SHP77 treated with DMSO at 0.1 percent for 48 hours (cell line): ENCODE measurements around the gene ASAP3.

ENCODE experiments used
- DNase-seq: peaks from one replicate; lab custom pipeline; 2025; lab: John Stamatoyannopoulos, UW

Gene ASAP3

DNA sequence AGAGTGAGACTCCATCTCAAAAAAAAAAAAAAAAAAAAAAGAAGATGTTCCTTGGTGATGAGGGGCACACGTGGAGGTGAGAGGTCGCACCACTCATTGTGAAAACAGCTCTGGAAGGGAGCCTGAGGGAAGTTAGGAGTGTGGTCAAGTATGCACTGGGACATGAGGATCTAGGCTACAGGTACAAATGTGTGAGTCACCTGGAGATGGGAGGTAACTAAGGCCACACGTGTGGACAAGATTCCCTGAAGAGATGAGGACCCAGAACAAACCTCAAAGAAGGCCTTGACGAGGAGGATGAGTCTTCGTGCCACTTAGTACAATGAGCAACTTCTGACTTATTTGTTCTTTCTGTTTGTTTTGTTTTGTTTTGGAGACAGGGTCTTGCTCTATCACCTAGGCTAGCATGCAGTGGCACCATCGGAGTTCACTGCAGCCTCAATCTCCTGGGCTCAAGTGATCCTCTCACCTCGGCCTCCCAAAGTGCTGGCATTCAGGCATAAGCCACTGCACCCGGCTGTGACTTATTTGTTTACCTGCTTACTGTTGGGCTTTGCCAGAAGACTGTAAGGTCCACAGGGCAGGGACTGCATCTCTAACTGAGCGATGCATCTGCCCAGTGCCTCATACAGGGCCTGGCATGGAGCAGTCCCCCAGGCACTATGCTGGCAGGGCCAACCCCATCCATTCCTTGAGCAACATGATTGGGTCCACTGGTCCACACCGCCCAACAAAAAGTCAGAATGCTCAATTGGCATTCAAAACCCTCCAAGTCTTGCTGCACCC is 6.4 kb downstream of the ASAP3 start:
- no peak for DNase-seq

DNA sequence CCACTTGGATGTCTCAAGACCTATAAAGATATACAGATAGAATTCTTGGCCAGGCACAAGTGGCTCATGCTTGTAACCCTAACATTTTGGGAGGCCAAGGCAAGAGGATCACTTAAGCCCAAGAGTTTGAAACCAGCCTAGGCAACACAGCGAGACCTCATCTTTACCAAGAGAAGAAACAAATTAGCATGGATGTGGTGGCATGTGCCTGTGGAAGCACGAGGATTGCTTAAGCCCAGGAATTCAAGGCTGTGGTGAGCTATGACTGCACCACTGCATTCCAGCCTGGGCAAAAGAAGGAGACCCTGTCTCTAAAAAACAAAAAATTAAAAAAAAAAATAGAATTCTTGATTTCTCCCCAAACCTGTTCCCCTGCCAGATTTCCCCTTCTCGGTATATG is 8.3 kb downstream of the ASAP3 start:
- no peak for DNase-seq

DNA sequence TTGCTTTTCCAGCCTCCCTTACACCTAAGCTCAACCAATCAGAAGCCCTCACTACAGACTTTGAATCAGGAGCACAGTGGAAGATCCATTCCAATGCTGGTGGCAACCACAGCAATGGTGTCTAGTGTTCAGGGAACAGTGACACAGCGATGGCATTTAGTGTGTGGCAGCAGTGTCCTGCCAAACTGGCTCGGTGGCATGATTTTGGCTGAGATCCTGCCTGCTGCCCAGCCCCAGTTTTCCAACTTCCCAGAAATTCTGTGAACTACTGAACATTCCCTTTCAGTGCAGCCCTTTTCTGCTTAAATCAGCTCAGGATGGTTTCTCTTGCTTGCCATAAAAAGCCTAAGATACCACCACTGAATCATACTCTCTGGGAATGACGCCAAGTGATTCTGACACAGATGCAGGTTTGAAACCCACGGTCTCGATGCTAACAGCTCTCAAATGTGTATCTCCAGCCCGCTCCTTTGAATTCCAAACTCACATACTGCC is 8.8 kb downstream of the ASAP3 start:
- no peak for DNase-seq

DNA sequence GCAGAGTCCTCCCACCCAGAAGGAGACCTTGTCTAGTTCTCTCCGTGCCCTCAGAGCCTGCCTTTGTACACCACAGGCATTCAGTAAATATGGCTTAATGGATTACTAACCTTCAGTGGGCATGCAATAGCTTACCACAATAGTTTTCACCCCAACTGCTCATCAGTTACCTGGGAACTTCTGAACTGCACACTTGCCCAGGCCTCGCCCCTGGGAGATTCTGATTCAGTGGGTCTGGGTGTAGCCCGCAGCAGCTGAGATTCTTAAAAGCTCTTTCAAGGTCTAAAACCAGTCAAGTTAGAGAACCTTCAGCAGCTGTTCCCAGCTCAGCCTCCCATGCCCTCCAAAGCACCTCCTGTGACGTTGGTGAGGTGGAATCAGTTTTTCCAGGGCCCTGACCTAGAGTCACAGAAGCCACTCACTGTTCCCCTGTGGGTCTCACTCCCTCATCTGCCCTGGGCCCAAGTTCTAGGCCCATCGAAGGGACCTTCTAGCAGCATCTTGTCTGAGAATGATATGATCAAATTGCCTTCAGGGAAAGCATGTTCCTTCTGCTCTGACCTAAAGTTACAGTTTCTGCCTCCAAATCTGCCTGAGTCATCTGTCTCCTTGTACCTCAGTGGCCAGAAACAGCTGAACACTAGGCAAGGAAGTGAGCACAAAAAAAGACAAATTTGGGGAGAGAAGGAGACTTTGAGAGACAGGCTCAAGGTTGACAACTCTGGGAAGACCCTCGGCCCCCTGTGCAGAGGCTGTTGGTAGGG is 10.8 kb downstream of the ASAP3 start:
- DNase-seq, result no peak

DNA sequence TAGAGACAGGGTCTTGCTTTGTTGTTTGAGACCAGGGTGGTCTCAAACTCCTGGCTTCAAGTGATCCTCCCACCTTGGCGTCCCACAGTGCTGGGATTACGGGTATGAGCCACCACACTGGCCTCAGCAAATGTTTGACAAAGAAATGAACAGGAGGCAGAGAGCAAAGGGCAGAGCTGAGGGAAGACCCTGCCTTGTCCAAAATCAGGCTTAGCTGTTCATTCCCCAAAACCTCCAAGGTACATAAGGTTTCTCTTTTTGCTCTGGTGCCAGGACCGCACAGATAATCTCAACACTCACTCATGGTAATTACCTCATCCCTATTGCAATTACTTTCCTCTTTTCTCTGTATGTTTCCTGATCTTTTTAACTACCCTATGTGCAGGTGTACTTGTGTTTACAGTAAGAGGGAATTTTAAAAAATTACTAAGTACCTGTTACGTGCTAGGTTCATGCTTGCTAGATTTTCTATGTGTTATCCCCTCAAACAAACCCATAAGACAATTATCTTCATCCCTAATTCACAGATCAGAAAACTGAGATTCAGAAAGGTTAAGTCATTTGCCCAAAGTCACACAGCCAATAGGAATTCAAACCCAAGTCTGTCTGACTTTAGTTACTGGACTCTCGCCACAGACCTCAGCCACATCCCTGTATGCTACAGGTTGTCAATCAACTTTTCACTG is 11.5 kb downstream of the ASAP3 start:
- no peak for DNase-seq

DNA sequence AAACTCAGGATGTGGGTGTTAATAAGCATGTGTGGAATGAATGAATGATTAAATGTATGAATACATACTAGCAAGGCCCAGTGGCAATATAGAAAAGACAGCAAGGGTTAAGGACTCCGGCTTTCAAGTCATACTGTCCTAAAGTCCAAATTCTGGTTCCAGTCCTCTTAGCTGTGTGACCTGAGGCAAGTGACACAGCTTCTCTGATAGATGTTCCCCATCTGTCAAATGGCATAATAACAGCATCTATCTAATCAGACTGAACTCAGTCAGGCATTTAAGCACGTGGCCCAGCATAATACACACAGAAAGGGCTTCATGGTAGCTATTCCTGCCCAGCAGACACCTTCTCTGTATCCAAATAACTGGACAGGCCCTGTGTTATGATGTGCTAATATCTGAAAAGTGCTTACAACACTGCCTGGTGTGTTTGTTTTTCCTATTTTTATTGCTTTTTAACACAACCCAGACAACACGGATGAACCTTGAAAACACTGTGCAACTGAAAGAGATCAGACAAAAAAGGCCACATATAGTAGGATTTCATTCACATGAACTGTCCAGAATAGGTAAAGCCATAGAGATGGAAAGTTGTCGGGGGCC is 12.4 kb downstream of the ASAP3 start:
- DNase-seq, result no peak

DNA sequence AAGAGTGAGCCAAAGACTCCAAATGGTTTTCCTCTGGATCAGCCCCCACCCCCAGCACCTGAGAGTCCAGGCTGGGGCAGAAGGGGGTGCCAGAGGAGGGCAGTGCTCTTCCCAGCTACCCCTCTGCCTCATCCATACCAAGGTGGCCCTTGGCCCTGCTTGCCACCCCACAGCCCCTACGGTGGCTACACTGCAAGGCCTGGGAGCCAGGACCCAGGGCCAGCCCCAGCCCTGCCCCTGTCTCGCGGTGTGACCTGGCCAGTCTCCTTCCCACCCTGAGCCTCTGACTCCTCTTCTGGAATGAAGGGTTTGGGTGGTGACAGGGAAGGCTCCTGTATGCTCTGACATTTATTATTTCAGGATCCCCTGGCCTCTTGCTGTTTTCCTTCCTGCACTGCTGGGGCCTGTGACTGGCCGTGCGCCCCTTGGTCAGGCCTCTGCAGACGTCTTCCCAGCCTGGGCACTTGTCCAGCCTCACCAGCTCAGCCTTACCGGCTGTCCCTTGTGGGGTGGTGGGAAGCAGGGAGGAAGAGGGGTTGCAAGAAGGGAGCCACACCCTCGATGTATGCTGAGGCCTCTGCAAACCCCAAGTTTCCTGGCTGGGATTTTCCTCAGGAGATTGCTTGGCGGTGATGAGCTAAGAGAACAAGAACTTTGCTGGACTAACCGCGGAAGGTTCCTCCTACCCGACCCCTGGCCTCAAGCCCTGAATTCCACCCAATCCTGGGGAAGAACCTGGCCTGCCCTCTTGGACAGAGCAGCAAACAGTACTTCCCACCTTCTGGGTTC is 13.5 kb downstream of the ASAP3 start:
- no peak for DNase-seq

DNA sequence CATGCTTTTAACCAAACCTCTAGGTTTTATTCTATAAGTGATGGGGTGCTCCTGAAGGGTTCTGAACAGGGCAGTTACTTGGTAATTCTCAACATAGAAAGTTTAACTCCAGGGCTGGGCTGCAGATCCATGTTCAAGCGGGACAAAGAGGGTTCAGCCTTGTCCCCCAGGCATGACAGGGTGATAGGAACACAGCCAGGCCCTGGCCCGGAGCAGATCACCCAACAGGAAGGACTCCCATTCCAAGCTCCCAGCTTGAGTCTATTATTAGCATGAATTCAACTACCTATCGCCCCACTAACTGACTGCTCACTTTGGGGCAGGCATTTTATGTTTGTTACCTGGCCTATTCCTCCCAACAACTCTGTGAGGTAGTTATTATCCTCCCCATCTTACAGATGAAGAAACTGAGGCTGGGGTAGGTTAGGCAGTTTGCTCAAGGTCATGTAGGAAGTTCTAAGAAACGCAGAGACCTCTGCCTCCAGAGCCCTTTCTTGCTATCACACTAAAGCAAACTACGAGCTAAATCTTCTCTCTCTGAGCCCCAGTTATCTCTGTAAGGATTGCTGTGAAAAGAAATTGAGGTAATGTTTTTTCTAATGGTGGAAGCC is 14.5 kb downstream of the ASAP3 start:
- DNase-seq, result no peak

DNA sequence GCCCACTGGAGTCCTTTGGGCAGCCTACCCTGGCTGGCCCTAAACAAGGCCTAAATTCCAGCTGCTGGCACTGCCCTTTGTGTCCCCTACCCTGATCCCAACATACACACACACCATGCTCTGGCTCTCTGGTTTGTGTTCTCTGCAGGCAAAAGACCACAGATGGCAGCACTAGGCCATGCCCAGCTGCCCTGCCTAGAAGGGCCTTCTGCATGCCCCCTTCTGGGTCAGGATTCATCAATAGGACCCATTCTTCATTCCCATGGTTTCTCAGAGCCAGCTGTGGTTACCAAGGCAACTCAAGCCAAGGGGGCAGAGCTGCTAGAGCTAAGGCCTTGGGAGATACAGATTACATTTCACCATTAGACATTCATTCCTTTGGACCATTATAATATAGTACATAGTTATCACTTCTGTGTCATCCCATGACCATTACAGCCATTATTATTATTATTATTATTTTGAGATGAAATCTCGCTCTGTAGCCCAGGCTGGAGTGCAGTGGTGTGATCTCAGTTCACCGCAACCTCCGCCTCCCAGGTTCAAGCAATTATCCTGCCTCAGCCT is 17.5 kb downstream of the ASAP3 start:
- no peak for DNase-seq

DNA sequence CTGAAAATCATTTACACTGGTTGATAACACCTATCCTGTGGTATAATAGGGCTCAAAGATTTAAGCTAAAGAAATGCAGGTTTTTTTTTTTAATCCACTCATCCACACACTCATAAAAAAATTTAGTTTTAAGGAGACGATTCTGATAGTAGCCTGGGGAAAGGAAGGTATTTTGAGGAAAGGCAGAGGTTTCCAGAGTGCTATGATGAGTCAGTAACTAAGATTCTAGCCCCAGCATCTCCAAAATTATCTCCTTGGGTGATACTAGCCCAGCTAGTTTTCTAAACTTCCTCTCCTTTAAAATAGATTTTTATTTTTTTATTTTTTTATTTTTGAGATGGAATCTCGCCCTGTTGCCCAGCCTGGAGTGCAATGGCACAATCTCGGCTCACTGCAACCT is 20.7 kb downstream of the ASAP3 start:
- DNase-seq, result no peak

DNA sequence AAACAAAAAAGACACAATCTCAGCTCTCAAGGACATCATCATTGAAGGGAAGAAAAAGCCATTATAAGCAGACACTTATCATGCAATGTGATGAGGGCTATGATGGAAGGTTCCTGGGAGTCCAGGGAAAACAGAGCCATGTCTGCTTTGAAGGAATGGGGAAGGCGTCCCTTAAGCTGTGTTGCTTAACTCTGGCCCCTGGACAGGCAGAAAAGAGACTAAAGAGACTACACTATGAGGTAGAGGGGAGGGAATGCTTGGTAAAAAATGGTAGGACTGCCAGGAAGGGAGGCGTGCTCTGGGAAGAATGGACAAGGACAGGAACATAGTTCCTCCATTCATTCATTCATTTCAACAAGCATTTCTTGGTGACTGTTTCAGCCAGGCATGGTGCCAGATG is 21.2 kb downstream of the ASAP3 start:
- no peak for DNase-seq

DNA sequence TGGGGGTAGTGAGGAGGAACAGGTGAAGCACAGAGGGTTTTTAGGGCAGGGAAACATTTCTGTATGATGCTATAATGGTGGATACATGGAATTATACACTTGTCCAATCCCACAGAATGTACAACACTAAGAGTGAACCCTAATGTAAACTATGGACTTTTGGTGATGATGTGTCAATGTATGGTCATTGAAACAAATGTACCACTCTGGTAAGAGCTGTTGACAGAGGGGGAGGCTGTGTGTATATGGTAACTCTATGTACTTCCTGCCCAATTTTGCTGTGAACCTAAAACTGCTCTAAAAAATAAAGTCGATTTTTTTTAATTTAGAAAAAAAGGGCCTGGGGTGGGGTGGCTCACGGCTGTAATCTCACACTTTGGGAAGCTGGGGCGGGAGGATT is 22.9 kb downstream of the ASAP3 start:
- no peak for DNase-seq

DNA sequence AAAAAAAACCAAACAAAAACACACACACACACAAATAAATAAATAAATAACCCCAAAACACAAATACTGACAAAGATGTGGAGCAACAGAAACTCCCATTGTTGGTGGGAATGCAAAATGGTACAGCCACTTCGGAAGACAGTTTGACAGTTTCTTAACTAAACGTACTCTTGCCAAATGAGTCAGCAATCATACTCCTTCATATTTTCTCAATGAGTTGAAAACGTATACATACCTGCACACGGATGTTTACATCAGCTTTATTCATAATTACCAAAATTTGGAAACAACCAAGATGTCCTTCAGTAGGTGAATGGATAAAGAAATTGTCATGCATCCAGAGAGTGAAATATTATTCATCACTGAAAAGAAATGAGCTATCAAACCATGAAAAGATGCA is 23.5 kb downstream of the ASAP3 start:
- no peak for DNase-seq

DNA sequence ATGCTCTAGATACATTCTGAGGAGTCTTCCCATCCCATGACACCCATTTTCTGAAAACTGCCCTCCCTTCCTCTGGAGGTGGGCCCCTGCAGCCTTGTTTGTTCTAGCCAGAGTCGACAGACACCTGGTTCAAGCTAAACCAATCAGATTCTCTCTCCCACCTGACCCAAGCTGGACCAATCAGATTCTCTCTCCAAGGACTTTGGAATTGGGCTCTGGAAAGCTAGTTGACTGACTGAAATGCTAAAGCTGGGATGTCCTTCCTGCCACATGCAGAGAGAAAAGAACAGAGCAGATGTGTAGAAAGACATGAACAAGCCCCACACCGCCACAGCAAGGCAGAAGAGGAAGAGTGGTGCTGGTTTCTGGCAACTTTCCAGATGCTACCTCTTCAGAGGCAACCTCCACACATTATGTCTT is 24.6 kb downstream of the ASAP3 start:
- no peak for DNase-seq

DNA sequence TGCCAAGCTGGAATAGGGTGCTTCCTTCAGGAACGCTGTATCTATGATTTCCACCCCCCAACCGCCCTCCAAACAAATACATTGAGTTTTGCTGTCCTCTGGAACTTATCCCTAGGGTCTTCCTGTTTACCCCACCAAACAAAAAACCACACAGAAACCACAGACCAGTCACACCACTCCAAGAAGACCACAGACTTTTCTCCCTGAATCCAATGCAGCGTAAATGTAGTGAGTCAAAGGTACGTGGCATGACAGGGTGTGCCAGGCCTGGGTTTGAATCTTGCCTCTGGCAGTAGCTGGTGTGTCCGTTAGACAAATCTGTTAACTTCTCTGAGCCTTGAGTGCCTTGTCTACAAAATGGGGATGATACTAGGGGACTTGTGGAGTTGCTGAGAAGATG is 27.8 kb downstream of the ASAP3 start:
- DNase-seq, result no peak

DNA sequence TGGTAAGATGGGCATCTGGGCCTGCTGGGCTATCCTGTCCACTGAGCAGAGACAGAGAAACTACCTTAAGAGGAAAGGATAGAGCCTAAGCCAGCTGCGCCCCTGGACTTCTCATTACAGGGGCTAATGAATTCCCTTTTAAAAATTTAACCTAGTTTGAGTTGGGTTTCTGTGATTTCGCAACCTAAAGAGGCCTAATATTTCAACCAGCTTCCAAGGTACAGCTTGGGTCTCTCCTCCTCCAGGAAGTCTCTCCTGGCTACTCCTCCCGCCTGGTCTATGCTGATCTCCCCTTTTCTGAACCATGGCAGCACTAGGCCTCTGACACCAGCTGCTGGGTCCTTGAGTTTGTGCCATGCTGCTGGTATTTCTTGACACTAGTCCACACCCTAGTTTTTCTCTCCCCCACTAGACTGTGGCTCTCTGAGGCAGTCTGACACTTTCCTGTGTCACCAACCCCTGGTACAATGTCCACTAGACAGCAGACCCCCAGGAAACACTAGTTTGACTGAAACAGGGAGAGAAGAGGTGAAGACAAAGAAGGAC is 30.5 kb downstream of the ASAP3 start:
- DNase-seq, result no peak

DNA sequence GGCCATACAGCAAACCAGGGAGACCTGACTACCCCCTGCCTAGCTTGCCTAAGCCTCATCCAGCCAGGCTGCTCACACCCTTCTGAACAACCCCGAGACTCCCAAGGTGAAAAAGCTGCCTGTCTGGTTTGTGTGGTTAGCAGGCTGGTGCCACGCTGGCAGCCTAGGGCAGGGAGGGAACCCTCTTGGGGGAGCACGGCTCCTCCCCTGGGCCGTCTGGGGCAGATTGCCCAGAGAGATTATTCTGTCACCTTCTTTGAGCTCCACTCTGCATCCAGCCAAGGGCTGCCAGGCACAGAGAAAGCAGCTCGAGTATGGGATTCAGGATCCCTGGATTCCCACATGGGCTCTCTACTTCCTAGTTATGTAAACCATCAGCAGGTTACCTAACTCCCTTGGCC is 32.0 kb downstream of the ASAP3 start:
- DNase-seq, result no peak

DNA sequence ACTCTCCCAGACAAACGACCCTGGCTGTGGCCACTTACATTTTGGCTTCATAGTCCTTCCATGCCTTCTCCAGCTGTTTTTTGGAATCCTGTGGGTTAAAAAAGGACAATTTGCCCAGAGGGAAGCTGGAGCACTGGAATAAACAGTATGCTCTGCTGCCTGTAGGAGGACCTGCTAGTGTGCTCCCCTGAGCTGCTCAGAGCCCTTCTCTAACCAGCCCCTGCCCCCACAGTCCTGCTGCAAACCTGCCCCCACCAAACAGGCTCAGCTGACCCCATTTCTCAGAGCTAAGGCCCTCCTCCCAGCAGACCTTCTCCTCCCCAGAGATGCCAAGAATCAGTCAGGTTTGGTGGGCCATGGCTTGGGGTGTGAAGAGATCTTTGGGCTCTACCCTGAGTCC is 32.5 kb downstream of the ASAP3 start:
- DNase-seq, result no peak

DNA sequence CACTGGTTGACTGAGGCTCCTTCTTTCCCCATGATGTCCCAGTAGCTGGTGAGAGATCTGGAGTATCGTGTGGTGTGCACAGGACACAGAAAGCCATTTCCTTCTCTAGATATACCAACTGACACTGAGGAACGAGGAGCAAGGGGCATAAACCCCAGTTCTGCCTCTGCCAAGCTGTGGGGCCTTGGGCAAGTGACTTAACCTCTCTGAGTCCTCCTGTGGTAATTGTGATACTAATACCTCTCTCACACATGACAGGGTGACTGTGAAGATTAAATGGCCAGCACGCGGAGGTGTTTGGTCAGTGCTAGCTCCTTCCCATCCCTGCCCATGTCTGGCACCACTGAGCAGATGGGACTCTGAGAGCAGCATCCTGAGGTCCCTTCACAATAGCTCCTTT is 33.1 kb downstream of the ASAP3 start:
- no peak for DNase-seq

DNA sequence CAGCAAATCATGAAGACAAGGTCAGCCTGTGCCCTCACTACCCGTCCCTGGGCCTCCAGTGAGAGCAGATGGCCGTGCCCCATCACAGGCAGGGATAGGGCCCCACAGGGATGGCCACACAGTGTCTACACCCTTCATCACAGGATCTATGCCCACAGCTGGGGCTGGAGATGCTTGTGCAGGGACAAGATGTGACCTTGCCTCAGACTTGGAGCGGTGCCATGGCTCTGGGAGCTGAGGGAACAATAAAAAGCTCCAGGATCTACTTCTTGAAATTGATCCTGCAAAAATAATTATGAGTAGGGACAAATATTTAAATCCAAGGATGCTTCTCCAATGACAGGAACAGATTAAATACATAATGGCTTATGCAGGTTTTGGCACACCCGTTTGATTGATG is 34.0 kb downstream of the ASAP3 start:
- no peak for DNase-seq

DNA sequence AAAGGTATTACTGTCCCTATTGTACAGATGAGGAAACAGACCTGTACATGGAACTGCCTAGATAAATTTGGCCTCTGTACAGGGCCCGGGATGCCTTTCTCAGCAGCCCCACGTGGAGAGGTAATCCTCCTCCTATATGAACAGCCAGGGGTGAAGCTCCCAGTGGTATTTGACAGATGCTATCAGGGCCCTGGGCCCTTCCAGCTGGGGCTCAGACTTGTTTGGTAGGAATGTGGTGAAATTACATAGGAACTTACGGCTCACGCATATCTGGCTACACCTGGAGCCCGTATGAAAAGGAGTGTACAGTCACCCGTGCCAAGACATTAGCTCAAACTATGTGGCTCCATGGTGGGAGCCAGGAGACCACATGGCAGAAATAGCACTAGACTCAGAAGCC is 34.7 kb downstream of the ASAP3 start:
- no peak for DNase-seq
